Stimulated activated naive CD8-positive, alpha-beta T cell treated with anti-CD3 and anti-CD28 coated beads, Interleukin-15, amount 100 ng/mL, for 72 hours (primary cell): ENCODE measurements around the gene FUT8.
A peak's percentile ranks its signal among the peaks of the same experiment; 100 is the strongest.

Experiments
- ATAC-seq: fragments of 150-1000 bp; cut with Tn5 transposase; 2 replicates; pipeline ENCODE4 v1.10.0; 2021; ENCODE audit warnings: mild to moderate bottlenecking, moderate library complexity
- DNase-seq, 2 donors: peaks; one replicate each; pipeline ENCODE4 v3.0.0; 2021 to 2022
- H3K27ac Mint-ChIP-seq, 2 donors: one replicate each; pipeline ENCODE4 v1.8.0; 2022; ENCODE audit warnings: mild to moderate bottlenecking in 2 of 2, mixed read lengths in 2 of 2, moderate library complexity in 2 of 2
- H3K27me3 Mint-ChIP-seq: one replicate; pipeline ENCODE4 v1.8.0; 2022; ENCODE audit warnings: mixed read lengths
- H3K4me1 Mint-ChIP-seq: one replicate; pipeline ENCODE4 v1.8.0; 2022; ENCODE audit warnings: mild to moderate bottlenecking, mixed read lengths
- H3K4me3 Mint-ChIP-seq, 2 donors: one replicate each; pipeline ENCODE4 v1.8.0; 2022; ENCODE audit warnings: mild to moderate bottlenecking in 2 of 2, mixed read lengths in 2 of 2, moderate library complexity in 1 of 2
- H3K9me3 Mint-ChIP-seq, 2 donors: one replicate each; pipeline ENCODE4 v1.8.0; 2022; ENCODE audit warnings: mixed read lengths in 2 of 2

The FUT8 gene

GRCh38 chr14:65412032-65412846 lies at the start of gene FUT8:
Gene FUT8 (plus strand): TSS chr14:65412730. CDS start chr14:65561564, 148,834 bp downstream.
- peak within 1 kb of the TSS; percentile 98 to 99 for H3K27ac Mint-ChIP-seq
- H3K4me1 Mint-ChIP-seq, result peaks cover 41% of the 10 kb centered on the region
- H3K9me3 Mint-ChIP-seq, result no peaks in the 10 kb centered on the region
- ATAC-seq, result peak; percentile 95
- peak within 1 kb of the TSS; percentile 100 for H3K4me3 Mint-ChIP-seq
- DNase-seq, result peak; percentile 96 to 97
- no peaks in the 10 kb centered on the region for H3K27me3 Mint-ChIP-seq

- Mint-ChIP-seq H3K4me1 (peaks cover 54% of the 10 kb centered on the region), H3K27me3 (no peaks in the 10 kb centered on the region), H3K27ac (peak overlapping the region in 1 of 2 donors; percentile 53), H3K9me3 (no peaks in the 10 kb centered on the region), H3K4me3 (no peak overlapping the region)
- ATAC-seq (no peak), DNase-seq (no peak)
Observed at GRCh38 chr14:65366802-65367565, 45.5 kb upstream of the FUT8 start.

GRCh38 chr14:65369560-65369959 lies 43.0 kb upstream of the FUT8 start:
- peak overlapping the region in 1 of 2 donors; percentile 34 for H3K27ac Mint-ChIP-seq
- H3K9me3 Mint-ChIP-seq, result peaks cover 0 to 6% of the 10 kb centered on the region in 2 donors
- DNase-seq, result peak; percentile 33 to 46
- peak; percentile 97 for ATAC-seq
- H3K4me3 Mint-ChIP-seq, result peak overlapping the region; percentile 32 to 35
- H3K4me1 Mint-ChIP-seq, result peaks cover 74% of the 10 kb centered on the region
- H3K27me3 Mint-ChIP-seq, result no peaks in the 10 kb centered on the region

GRCh38 chr14:65370801-65371248 lies 41.7 kb upstream of the FUT8 start:
- no peaks in the 10 kb centered on the region for H3K27me3 Mint-ChIP-seq
- DNase-seq, result no peak
- peaks cover 0 to 6% of the 10 kb centered on the region in 2 donors for H3K9me3 Mint-ChIP-seq
- peak overlapping the region in 1 of 2 donors; percentile 80 for H3K27ac Mint-ChIP-seq
- peaks cover 67% of the 10 kb centered on the region for H3K4me1 Mint-ChIP-seq
- no peak for ATAC-seq
- H3K4me3 Mint-ChIP-seq, result peak overlapping the region; percentile 20 to 50

- Mint-ChIP-seq H3K27ac (no peak overlapping the region), H3K4me1 (peaks cover 63% of the 10 kb centered on the region), H3K27me3 (no peaks in the 10 kb centered on the region), H3K9me3 (peaks cover 0 to 6% of the 10 kb centered on the region in 2 donors), H3K4me3 (no peak overlapping the region)
- ATAC-seq (no peak), DNase-seq (no peak)
Observed at GRCh38 chr14:65371784-65372183, 40.7 kb upstream of the FUT8 start.

- Mint-ChIP-seq H3K9me3 (peaks cover 0 to 6% of the 10 kb centered on the region in 2 donors), H3K4me1 (peaks cover 56% of the 10 kb centered on the region)
Observed at GRCh38 chr14:65373016-65373670, 39.4 kb upstream of the FUT8 start.

GRCh38 chr14:65373671-65374039 lies 38.9 kb upstream of the FUT8 start:
- no peak overlapping the region for H3K4me3 Mint-ChIP-seq
- ATAC-seq, result no peak
- H3K27me3 Mint-ChIP-seq, result no peaks in the 10 kb centered on the region
- peak overlapping the region in 1 of 2 donors; percentile 31 for H3K27ac Mint-ChIP-seq
- H3K4me1 Mint-ChIP-seq, result peaks cover 56% of the 10 kb centered on the region
- peaks cover 0 to 6% of the 10 kb centered on the region in 2 donors for H3K9me3 Mint-ChIP-seq
- no peak for DNase-seq

More at GRCh38 chr14:65373016-65373670, 39.4 kb upstream of the FUT8 start:
- DNase-seq, result no peak
- H3K27ac Mint-ChIP-seq, result peak overlapping the region in 1 of 2 donors; percentile 20
- peak overlapping the region in 1 of 2 donors; percentile 73 for H3K4me3 Mint-ChIP-seq
- no peak for ATAC-seq
- no peaks in the 10 kb centered on the region for H3K27me3 Mint-ChIP-seq

- no peak for DNase-seq
- ATAC-seq, result no peak
- no peak overlapping the region for H3K27ac Mint-ChIP-seq
- H3K4me3 Mint-ChIP-seq, result no peak overlapping the region
- peaks cover 18% of the 10 kb centered on the region for H3K4me1 Mint-ChIP-seq
- no peaks in the 10 kb centered on the region for H3K27me3 Mint-ChIP-seq
- peaks cover 0 to 14% of the 10 kb centered on the region in 2 donors for H3K9me3 Mint-ChIP-seq
Observed at GRCh38 chr14:65377576-65377975, 35.0 kb upstream of the FUT8 start.

- Mint-ChIP-seq H3K27me3 (no peaks in the 10 kb centered on the region), H3K4me1 (peaks cover 5% of the 10 kb centered on the region), H3K27ac (no peak overlapping the region), H3K9me3 (peaks cover 0 to 8% of the 10 kb centered on the region in 2 donors), H3K4me3 (no peak overlapping the region)
- ATAC-seq, result no peak
- DNase-seq, result no peak
Observed at GRCh38 chr14:65382586-65382985, 29.9 kb upstream of the FUT8 start.

- ATAC-seq (no peak), DNase-seq (no peak)
- H3K9me3 Mint-ChIP-seq, result no peaks in the 10 kb centered on the region
- H3K4me3 Mint-ChIP-seq, result no peak overlapping the region
- H3K4me1 Mint-ChIP-seq, result peaks cover 6% of the 10 kb centered on the region
- H3K27me3 Mint-ChIP-seq, result no peaks in the 10 kb centered on the region
- H3K27ac Mint-ChIP-seq, result no peak overlapping the region
Observed at GRCh38 chr14:65387171-65387570, 25.4 kb upstream of the FUT8 start.

- Mint-ChIP-seq H3K27me3 (no peaks in the 10 kb centered on the region), H3K4me1 (peaks cover 6% of the 10 kb centered on the region), H3K9me3 (no peaks in the 10 kb centered on the region), H3K27ac (no peak overlapping the region), H3K4me3 (no peak overlapping the region)
- DNase-seq, result no peak
- ATAC-seq, result no peak
Observed at GRCh38 chr14:65387628-65388027, 24.9 kb upstream of the FUT8 start.

- ATAC-seq (no peak), DNase-seq (no peak)
- H3K4me1 Mint-ChIP-seq, result peaks cover 43% of the 10 kb centered on the region
- H3K27ac Mint-ChIP-seq, result no peak overlapping the region
- no peak overlapping the region for H3K4me3 Mint-ChIP-seq
- H3K9me3 Mint-ChIP-seq, result peaks cover 31 to 38% of the 10 kb centered on the region in 2 donors
- H3K27me3 Mint-ChIP-seq, result no peaks in the 10 kb centered on the region
Observed at GRCh38 chr14:65392296-65392695, 20.2 kb upstream of the FUT8 start.

- DNase-seq (no peak), ATAC-seq (peak; percentile 49)
- no peak overlapping the region for H3K27ac Mint-ChIP-seq
- H3K9me3 Mint-ChIP-seq, result peaks cover 31 to 38% of the 10 kb centered on the region in 2 donors
- H3K4me3 Mint-ChIP-seq, result no peak overlapping the region
- peaks cover 39% of the 10 kb centered on the region for H3K4me1 Mint-ChIP-seq
- H3K27me3 Mint-ChIP-seq, result no peaks in the 10 kb centered on the region
Observed at GRCh38 chr14:65396082-65396910, 16.2 kb upstream of the FUT8 start.

GRCh38 chr14:65403231-65403630 lies 9.3 kb upstream of the FUT8 start:
- ATAC-seq (no peak), DNase-seq (no peak)
- Mint-ChIP-seq H3K9me3 (no peaks in the 10 kb centered on the region), H3K27ac (no peak overlapping the region), H3K4me3 (no peak overlapping the region), H3K27me3 (no peaks in the 10 kb centered on the region), H3K4me1 (peaks cover 7% of the 10 kb centered on the region)

GRCh38 chr14:65408113-65408512 lies 4.4 kb upstream of the FUT8 start:
- DNase-seq (no peak), ATAC-seq (no peak)
- Mint-ChIP-seq H3K27ac (no peak overlapping the region), H3K27me3 (no peaks in the 10 kb centered on the region), H3K4me3 (no peak overlapping the region), H3K9me3 (no peaks in the 10 kb centered on the region), H3K4me1 (peaks cover 35% of the 10 kb centered on the region)
